HG03469 (cell line): ENCODE results near the gene GPC6.
"Not testable (repeated sequence)": the region's sequence is repeated elsewhere in the genome, so short reads cannot be mapped to it uniquely, and the experiment has no call there.

Experiments
- ATAC-seq: cut with Tn5 transposase; IDR thresholded peaks from one replicate; pipeline ENCODE4 v1.9.1; 2021; ENCODE audit warnings: mild to moderate bottlenecking, moderate library complexity, moderate number of reproducible peaks; ENCODE audit not compliant: unreplicated experiment

GPC6 gene

DNA sequence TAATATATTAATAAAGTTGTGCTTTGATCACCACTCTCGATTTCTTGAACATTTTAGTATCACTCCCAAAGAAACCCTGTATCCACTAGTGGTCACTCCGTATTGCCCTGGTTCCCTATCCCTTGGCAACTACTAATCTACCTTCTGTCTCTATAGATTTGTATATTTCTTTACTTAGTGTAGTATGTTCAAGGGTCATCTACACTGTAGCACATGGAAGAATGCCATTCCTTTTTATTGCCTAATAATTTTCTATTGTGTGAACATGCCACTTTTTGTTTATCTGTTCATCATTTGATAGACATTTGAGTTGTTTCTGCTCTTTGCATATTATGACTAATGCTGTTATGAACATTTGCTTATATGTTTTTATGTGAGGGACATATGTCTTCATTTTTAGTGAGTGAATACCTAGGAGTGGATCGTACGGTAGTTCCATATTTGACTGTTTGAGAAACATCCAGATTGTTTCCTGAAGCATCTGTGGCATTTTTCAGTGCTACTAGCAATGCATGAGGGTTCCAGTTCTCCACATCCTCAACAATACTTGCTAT lies 254.0 kb downstream of the GPC6 start:
- no peak for ATAC-seq

DNA sequence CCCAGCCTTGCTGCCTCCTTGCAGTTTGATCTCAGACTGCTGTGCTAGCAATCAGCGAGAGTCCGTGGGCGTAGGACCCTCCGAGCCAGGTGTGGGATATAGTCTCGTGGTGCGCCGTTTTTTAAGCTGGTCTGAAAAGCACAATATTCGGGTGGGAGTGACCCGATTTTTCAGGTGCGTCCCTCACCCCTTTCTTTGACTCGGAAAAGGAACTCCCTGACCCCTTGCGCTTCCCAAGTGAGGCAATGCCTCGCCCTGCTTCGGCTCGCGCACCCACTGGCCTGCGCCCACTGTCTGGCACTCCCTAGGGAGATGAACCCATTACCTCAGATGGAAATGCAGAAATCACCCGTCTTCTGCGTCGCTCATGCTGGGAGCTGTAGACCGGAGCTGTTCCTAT lies 269.5 kb downstream of the GPC6 start:
- not testable (repeated sequence) for ATAC-seq

DNA sequence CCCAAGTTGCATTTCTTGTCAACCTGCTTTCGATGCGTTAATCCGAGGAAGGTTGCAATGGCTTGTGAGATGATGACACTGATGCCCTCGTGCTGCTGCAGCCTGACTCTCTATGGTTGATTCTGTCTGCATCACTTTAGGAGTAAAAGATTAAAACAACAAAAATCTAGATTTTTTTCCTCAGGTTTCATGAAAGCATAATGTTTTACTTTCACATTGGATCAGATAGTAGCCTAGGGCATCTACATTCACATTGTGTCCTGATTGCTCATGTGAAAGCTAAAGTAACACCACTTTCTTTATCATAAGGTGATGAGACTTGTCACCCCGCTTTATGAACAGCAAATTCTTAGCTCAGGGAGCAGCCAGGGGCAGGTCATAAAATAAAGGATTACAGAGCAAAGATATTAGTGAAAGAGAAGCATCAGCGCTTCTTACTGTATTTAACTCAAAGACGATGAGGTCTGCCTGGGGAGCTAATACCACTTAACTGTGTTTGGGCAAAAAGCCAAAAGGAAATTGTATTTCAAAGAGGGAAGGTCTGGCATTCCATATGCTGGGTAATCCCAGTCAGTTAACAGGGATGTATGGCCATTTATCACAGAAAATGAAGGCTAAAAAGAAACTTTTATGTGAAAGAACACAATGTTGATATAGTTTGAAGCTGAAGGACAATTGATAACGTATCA lies 270.5 kb downstream of the GPC6 start:
- no peak for ATAC-seq

DNA sequence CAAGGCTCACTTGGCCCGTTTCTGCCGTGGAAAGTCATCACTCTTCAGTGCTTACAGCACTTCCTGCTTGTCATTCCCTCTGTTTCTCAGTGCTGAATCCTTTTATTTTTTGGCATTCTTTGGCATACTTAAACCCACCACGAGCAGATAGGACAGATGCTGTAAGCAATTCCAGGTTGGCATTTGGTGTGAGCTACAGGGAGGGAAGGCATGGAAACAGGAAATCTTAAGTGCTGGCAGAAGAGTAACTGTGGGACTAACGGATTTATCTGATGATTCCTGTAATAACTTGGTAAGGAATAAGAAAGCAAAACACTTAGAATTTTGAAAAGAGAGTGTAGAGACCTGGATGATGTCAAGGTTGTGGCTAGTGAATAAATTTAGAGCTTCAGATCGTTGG lies 273.4 kb downstream of the GPC6 start:
- no peak for ATAC-seq

DNA sequence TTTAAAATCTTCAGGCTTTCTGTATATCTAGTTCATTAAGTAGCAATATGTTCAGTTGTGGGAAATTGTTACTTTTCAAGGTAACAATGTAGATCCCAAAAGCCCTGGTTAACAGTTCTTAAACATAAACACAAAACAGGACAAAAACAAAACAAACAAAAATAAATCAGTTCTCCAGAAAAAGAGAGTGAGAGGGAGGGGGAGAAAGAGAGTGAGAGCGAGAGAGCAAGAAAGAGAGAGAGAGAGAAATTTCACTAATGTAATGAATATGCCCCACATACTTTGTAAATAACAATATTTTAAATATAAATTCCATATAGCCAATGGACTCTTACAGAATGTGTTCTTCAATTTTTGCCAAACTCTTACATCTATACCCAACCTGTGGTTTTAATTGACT lies 275.5 kb downstream of the GPC6 start:
- ATAC-seq = no peak

DNA sequence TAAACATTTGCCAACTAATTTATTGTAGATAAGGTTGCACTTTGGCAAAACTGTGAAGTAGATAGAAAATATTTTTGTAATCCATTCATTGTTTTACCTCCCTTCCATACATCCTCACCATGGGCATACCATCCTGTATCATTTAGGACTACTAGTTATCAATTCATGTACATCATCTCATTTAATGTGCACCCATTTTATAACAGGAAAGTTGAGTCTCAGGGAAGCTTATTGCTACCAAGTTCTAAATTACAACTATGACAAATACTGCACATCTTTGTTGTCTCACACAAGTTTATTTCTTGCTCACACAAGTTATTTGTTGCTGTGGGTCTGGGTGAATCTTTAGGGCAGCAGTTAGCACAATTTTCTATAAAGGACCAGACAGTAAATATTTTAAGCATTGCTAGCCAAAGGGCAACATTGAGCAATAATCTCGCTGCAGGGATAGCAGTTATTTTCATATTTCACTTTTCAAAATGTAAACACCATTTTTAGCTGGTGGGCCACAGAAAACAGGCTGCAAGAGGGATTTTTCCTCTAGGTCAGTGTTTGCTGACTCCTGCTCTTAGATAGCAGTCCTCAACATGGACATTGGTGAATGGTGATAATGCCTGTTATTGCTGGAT lies 276.5 kb downstream of the GPC6 start:
- ATAC-seq = no peak

DNA sequence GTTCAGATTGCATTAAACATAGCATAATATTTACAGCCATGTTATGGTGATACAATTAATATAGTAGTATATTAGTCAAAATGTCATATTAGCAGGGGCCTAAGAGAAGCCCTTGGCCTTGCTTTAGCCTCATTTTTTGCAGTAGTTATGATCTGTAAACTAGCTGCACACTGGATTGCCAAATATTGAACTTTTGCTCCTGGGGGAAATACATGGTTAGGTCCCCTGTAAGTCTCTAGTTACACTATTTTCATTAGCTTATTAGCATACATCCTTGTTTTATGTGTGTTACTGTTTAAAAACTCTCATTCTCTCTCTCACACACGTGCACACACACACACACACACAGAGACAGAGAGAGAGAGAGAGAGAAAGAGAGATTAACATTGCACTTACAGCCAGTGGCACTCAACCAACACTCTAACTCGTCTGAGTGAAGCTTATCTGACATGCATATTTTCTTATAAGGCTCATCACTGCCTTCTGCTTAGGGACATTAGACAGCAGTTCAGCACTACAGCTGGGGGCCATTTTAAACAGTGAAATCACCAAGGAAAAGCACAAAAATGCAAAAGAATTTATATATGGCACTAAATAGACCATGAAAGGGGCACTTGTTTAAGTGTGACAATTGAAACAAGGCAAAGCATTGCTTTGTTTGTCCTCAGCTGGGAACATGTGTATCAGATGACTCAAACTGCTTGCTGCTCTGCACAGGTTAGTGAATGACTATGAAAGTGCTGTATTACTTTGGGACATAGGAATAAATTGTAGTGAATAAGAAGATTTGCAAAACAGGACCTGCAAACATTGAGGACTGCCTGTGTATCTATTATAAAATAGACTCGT lies 278.7 kb downstream of the GPC6 start:
- ATAC-seq = no peak

DNA sequence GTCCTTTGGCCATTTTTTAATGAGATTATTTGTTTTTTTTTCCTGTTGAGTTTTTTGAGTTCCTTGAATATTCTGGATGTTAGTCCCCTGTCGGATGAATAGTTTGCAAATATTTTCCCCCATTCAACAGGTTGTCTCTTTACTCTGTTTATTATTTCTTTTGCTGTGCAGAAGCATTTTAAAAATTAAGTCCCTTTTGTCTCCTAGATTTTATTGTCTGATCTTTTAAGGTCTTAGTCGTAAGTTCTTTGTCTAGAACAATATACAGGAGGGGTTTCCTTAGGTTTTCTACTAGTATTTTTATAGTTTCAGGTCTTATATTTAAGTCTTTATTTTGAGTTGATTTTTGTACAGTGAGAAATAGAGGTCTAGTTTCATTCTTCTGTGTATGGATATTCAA lies 284.4 kb downstream of the GPC6 start:
- ATAC-seq = no peak

DNA sequence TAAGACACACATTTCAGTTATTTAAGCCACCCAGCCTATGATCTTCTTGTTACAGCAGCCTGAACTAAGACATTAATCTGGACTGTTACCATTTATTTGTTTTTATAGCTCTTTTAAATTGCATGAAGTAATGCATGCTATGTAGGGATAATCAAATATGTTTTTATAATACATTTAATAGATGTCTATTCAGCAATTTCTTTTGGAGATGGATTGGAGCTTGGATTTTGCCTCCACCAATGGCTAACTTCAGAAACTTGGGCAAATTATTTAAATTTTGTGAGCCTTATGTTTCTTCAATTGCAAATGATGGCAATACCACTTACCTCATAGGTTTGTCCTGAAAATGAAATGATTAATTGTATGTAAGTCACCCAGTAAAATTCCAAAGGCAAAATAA lies 288.7 kb downstream of the GPC6 start:
- ATAC-seq = no peak

DNA sequence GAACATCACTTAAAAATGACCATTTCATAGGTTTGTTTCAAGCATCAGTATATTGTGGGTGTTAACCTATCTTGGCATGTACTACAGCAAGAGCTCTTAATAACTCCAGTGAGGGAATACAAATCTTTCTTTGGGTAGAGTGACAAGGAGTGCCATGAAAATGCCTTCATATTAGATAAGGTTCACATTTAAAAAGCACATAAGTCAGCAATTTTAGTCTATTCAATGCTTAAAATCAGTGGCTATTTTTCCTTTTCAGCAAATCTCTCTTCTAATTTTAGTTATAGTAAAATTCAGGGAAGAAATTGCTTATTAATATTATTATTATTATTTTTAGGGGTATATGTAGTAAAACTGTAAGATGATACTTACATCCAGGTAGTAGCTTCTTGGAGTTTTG lies 291.1 kb downstream of the GPC6 start:
- no peak for ATAC-seq

DNA sequence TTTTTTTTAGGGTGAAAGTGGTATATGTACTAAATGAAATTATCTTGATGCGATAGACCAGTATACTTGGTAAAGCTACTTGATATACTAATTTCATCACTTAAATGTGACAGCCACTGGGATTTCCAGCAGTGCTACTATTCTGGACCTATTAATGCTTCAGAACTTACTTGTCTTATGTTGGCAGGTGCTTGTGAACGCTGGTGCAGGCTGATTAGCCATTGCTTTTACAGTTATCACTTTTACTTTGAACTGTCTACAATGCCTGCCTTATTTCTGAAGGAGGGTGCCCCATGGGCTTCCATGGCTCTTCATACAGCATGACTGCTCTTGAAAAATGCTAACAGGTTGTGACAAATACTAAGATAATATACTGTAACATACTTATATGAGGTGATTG lies 294.7 kb downstream of the GPC6 start:
- ATAC-seq = no peak

DNA sequence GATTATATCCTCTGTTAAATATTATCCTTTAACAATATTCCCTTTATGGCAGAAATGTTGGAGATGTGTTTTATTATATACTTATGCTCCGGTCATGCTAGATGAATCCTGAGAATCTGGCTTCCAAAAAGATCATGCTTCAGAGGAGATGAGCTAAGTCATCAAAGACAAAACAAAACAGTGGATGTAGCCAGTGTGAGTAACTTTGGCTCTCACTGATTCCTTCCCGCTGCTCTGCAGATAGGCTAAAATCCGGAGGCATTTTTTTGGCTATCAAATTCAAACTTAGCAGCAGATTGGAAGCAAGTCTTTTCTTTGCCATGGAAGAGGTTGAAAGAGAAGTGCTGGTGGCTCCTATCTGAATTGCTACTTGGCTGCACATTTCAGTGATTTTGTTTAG lies 295.9 kb downstream of the GPC6 start:
- ATAC-seq = no peak

DNA sequence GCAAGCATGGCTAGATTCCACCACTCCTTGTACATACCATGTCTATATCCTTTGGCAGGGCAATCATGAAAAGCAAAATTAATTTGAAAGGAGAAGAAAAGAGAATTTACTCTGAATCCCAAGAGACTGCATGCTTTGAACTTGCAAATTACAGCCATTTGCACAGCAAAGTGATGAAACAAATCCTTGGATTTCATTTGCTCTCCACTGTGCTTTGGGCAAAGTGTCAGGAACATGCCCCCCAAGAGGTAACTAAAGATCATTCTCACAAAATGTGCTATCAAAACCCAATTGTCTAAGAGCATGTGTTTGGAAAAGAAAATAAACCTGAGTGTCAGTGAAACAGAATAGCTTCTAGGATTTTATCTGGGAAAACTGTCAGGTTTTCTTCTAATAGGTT lies 298.5 kb downstream of the GPC6 start:
- ATAC-seq = no peak

DNA sequence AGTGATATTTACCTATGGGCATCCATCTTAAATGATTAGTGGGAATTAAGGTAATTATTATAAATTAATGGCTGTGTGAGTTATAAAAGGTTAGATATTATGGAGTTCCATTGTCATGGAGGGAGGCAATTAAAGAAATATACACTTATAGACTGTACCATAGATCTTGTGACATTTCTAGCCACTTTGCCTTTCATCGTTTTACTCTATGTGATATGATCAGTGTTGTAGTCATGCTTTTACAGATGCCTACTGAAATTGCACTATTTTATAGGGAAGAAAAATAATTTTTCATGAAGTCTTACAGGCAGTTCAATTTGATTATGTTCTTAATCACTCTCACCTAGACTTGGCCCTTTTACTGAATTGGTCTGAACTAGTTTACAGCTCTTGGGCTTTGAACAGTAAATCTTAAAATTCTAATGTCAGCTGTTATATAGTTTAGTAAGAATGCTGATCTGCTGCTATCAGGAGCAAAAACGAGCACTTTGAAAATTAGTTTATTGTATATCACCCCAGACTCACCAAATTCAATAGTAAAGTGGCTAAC lies 301.2 kb downstream of the GPC6 start:
- ATAC-seq = no peak

DNA sequence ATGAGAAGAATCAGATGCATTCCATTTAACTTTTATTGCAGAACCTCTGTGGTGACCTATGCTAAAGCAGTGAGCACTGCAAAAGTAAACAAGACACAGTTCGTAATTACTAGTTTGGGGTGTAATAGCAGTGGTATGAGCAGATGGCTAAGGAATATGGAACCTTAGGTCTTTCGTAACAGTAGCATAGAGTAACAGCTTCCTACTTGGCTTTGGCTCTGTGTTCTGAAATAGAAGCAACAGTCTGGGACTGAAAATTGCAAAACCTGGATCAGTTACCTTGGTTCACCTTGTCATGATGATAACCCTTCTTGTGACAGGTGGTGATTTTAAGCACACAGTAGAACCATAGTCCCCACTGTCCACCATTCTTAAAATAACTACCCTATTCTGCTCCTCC lies 303.4 kb downstream of the GPC6 start:
- ATAC-seq = no peak

DNA sequence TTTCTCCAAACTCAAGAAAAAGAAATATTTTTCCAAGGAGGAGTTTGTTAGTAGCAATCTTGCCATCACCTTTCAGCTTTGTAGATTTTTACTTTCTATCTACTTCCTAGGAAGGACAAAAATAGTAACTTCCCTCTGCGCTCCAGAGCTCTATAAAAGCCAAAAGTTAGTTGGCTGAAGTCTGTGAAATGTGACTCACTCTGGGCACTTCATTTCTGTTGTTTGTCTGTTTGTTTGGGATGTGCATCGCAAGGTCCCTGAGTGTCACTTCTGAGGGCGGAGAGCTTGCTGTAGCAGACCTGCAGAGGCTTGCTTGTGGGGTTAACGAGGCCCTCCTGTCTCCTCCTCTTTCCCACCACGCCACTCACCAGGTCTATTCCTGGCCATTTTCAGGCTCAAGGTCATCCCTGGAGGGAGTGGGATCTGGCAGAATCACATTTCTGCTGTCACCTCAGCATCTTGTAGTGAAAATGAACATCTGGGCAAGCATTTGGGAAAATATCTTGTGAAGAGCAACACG lies 307.6 kb downstream of the GPC6 start:
- ATAC-seq = no peak

DNA sequence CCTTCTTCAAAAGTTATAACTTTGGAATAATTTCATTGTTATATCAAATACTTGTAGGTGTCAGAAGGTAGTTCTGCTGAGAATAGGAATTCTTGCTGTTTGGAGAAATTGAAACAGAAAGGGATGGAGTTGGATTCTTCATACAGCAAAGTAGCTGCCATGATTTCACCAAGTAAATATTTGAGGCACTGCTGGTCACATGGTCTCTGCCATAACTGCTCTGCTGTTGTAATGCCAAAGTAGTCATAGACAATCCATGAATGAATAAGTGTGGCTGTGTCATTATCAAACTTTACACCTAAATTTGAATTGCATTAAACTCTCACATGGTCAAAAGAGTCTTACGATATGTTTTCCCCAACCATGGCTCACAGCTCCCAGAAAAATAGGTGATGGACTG lies 308.6 kb downstream of the GPC6 start:
- ATAC-seq = no peak

DNA sequence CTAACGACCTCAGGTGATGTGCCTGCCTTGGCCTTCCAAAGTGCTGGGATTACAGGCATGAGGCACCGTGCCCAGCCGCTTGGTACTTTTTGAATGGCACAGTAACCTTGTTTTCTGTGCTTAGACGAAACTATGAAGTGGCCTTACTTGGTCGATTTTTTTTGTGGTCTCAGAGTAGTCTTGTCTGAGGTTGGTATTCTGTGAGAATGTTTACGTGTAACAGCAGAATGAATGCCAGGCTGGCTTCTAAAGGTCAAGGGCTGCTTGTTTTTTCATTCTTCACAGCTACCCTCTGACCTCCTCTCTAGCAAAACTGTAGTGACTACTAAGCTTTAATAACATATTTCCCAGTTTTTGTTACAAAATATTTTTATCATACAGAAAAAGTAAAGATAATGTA lies 313.3 kb downstream of the GPC6 start:
- ATAC-seq = no peak

DNA sequence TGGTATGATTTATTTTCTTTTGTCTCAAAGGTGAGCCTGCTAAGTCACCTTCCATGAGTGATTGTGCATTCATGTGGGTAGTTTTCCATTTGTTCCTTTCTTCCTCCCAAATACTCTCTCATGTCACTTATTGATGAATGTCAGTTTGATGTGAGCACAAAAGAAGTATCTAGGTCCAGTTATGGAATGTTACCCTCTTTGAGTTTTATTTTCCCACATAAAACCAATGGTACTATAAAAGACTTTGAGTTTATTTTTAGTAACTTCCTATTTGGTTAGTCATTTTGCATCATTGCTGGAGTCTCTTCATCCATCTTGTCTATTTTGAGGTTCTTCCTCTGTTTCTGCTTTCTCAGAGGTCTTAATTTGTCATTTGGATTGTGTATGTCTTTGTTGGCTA lies 321.3 kb downstream of the GPC6 start:
- ATAC-seq = no peak

DNA sequence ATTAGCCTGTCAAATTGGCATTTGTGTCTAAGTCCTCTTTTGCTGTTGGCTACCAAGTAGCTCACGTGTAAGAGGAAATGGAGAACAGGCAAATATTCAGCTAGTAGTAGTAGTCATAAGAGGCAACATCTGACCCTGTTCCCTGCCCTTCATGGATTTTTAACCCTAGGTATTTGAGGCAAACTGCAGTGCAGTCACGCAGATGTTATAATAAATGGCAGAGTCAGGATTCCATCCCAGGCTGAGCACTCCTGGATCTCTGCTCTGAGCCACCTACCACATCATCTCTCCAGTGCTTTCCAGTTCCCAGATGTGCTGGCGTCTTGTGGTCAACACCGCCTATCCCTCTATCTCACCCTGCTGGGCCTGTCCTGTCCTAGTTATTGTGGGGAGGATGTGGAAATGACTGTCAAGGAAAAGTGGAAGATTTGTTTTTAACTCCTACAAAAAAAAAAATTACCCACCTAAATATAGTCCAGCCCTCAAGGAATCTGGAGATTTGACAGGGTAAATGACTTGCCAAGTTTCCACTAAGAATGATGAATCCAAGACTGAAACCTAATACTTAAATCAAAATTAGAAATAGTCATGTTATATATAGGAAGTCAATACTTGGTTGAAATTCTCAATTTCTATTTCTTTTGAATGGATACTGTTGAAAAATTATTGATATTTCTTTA lies 322.9 kb downstream of the GPC6 start:
- no peak for ATAC-seq

DNA sequence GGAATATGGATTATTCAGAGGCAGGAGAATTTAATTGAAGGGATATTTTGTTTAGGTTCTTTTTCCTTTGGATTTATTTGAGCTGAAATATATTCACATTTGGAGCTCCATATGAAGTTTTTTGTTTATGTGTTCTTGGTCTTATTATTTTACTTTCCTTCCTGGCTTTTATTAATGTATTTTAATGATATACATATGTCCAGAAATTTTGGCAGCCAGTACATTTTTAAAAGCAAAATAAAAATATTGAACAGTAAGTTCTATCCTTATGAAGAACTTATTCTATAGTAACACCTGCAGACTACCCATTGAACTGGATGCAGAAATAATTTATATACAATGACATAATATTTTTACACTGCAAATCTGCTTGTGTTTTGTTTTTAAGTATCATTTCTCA lies 323.6 kb downstream of the GPC6 start:
- no peak for ATAC-seq
